HG03280 (cell line): Measurements from ENCODE around the gene SH3BP1.
A peak's percentile ranks its signal among the peaks of the same experiment; 100 is the strongest.
"Not testable (repeated sequence)": the region's sequence is repeated elsewhere in the genome, so short reads cannot be mapped to it uniquely, and the experiment has no call there.

Experiments
- ATAC-seq: cut with Tn5 transposase; IDR thresholded peaks from one replicate; pipeline ENCODE4 v1.9.1; 2021; ENCODE audit warnings: mild to moderate bottlenecking, moderate library complexity; ENCODE audit not compliant: unreplicated experiment

SH3BP1 gene, protein sequence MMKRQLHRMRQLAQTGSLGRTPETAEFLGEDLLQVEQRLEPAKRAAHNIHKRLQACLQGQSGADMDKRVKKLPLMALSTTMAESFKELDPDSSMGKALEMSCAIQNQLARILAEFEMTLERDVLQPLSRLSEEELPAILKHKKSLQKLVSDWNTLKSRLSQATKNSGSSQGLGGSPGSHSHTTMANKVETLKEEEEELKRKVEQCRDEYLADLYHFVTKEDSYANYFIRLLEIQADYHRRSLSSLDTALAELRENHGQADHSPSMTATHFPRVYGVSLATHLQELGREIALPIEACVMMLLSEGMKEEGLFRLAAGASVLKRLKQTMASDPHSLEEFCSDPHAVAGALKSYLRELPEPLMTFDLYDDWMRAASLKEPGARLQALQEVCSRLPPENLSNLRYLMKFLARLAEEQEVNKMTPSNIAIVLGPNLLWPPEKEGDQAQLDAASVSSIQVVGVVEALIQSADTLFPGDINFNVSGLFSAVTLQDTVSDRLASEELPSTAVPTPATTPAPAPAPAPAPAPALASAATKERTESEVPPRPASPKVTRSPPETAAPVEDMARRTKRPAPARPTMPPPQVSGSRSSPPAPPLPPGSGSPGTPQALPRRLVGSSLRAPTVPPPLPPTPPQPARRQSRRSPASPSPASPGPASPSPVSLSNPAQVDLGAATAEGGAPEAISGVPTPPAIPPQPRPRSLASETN

DNA sequence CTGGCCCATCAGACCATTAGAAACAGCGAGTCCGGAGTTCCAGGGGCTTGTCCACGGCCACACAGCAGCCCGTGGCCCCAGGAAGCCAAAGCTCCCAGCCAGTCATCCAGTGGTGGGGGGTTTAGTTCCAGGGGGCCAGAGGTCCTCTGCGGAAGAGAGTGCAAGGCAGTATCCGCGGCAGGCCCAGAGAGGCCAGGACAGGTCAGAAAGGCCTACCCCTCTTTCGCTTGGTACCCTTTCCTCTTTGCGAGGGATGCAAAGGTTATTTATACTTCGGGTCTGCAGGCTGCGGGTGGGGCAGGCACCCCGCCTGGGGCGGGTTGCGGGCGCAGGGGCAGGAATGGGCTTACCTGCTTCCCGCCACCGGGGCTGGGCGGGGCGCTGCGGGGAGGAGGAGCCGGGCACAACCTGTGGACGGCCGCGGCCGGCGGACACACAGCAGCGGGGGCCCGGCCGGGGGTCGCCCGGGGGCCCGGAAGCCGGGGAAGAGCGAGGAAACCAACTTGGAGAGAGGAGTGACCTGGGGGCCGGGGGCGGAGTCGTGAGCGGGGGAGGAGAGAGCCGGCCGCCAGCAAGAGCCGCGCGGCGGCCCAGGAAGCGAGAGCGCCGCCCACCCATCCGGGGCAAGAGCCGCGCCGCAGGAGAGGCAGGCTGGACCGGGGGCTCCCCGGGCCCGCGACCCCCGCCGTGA, at the start of gene SH3BP1:
Gene SH3BP1, plus strand, starts transcription at position 600 of the 691 bp plus-strand sequence. CDS start 119 bp downstream, outside the sequence.
- no peak for ATAC-seq

DNA sequence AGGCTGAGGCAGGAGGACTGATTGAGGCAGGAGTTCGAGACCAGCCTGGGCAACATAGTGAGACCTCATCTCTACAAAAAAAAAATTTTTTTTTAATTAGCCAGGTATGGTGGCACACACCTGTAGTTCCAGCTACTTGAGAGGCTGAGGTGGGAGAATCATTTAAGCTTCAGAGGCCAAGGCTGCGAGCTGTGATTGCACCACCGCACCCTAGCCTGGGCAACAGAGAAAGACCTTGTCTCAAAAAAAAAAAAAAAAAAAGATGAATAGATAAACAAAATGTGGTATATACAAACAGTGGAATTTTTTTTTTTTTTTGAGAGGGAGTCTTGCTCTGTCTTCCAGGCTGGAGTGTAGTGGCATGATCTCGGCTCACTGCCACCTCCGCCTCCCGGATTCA, 48.4 kb upstream of the SH3BP1 start:
- not testable (repeated sequence) for ATAC-seq

DNA sequence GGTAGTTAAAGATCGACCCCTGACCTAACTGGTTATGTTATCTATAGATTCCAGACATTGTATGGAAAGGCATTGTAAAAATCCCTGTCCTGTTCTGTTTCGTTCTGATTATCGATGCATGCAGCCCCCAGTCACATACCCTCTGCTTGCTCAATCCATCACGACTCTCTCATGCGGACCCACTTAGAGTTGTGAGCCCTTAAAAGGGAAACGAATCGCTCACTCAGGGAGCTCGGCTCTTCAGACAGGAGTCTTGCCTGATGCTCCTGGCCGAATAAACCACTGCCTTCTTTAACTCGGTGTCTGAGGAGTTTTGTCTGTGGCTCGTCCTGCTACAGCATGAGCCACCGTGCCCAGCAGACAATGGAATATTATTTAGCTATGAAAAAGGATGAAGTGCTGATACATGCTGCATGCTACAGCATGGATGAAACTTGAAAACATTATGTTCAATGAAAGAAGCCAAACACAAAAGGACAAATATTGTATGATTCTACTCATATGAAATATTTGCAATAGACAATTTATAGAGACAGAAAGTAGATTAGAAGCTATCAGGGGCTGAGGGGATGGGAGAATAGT, 47.6 kb upstream of the SH3BP1 start:
- no peak for ATAC-seq

DNA sequence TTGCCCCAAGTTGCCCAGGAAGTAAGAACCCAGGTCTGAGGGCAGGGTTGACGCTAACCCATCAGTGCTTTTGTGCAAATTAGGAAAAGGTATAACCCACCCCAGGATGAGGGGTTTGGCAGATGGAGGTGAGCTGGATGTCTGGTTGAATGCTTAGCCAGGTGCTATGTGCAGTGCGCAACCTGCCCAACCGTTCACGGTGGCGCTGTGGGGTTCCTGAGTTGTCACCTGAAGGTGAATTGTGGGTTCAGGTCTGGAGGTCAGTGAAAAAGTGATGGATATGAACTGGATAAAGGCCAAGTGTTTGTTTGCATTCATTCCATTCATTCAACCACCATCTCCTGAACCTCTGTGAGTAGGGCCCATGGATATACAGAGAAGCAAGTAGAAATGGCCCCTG, 45.2 kb upstream of the SH3BP1 start:
- no peak for ATAC-seq

DNA sequence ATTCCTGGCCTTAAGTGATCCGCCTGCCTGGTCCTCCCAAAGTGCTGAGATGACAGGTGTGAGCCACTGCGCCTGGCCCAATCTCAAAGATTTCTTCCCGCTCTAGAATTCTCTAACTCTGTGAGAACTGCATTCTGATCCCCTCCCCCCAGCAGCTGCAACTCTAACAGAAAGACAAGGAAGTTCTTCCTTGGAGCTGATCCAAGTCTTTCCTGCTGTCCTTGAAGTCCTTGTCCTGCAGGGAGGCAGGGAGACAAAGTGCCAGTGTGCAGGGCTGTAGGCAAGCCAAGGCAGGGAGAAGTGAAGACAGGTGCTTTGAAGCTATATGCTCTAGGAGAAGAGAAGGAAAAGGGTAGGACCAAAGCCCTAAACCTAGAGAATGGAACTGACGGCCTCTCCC, 40.3 kb upstream of the SH3BP1 start:
- ATAC-seq: no peak

DNA sequence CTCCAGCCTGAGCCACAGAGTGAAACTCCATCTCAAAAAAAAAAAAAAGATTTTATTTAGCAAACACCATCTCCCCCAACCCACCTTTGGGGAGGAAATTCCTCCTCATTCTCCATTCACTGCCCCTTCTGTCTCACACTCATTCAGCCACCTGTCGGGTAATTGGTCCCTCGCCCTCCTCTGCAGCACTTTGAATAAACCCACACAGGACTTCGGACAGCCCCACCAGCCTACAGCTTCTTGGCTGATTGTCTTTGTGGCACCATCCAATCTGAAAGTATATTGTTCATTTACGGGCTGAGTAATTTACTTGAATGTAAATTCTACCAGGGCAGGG, 38.3 kb upstream of the SH3BP1 start:
- ATAC-seq: no peak

DNA sequence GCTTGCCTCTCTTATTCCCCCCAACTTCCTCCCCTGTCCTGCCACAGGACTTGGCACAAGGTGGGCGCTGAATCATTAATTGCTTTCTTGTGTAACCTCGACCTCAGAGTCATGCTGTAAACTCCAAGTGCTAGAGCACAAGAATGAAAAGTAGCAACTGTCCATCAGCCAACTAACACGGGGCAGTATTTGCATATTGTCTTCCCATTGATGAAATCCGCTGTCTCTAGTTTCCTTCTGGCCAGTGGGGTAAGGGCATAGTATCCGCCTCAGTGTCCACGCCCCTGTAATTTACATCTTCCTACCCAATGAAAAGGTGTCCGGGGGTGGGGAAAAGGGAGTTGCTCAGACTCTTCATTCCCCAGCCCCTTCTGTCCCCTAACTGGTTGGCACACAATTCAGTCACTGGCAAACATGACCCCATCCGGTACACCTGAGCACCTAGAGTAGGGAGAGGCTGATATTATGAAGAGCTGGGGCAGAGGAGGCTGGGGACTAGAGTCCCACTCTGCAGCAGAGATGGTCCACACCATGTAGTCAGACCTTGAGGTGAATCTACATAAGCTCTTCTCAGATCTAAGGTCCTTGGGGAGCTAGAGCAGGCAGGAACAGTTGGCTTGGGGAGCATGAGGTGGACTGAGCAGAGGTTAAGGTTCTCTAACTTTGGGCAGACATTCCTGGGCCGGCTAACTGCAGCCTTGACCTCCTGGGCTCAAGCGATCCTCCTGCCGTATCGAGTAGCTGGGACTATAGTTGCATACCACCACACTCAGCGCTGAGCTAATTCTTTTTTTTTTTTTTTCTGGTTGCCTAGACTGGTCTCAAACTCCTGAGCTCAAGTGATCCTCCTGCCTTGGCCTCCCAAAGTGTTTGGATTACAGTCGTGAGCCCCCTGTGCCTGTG, 37.7 kb upstream of the SH3BP1 start:
- ATAC-seq: no peak

DNA sequence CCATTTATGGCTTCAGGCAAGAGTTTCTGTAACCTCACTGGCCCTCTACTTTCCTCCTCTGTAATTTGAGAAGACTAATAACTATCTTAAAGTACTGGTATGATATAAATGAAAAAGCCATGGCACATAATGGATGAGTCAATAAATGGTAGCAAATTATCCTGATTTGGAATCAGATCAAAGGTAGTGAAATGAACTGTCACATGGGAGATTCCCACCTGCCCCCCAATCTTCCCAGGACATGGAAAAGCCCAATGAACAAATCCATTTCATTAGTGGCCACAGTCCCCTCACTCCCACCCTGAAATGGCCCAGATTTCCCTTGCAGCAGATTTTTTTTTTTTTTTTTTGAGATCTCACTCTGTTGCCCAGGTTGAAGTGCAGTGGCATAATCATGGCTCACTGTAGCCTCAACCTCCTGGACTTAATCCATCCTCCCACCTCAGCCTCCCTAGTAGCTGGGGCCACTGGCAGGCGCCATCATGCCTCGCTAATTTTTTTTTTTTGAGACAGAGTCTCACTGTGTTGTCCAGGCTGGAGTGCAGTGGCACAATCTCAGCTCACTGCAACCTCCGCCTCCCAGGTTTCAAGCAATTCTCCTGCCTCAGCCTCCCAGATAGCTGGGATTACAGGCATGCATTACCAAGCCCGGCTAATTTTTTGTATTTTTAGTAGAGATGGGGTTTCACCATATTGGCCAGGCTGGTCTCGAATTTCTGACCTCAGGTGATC, 36.8 kb upstream of the SH3BP1 start:
- ATAC-seq: not testable (repeated sequence)

DNA sequence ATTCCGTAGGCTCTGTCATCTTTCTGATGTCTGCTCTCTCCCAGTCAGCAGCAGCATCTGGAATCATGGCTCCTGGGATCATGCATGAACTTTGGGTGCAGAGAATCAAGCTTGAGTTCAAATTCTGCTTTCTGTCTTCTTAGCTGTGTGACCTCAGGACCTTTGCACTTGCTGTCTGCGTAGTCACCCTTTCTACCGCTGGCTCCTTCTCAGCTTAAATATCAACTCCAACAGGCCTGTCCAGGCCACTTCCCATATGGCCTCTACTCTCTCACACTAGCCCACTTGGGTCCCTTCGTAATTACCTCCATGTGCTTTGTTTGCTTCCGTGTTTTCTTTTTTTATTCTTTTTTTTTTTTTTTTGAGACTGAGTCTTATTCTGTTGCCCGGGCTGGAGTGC, 35.4 kb upstream of the SH3BP1 start:
- no peak for ATAC-seq

DNA sequence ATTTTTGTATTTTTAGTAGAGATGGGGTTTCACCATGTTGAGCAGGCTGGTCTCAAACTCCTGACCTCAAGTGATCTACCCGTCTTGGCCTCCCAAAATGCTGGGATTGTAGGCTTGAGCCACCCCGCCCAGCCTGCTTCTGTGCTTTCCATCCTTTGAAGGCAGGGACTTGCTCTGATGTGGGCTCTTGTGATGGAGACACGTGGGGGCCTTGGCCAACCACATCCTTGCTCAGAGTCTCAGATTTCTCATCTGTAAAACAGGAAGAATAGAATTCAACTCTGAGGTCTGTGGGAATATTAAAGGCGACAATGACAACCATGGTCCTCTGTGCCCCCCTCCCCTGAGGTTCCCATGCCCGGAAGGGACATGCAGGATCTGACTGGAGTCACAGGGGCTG, 34.6 kb upstream of the SH3BP1 start:
- no peak for ATAC-seq

DNA sequence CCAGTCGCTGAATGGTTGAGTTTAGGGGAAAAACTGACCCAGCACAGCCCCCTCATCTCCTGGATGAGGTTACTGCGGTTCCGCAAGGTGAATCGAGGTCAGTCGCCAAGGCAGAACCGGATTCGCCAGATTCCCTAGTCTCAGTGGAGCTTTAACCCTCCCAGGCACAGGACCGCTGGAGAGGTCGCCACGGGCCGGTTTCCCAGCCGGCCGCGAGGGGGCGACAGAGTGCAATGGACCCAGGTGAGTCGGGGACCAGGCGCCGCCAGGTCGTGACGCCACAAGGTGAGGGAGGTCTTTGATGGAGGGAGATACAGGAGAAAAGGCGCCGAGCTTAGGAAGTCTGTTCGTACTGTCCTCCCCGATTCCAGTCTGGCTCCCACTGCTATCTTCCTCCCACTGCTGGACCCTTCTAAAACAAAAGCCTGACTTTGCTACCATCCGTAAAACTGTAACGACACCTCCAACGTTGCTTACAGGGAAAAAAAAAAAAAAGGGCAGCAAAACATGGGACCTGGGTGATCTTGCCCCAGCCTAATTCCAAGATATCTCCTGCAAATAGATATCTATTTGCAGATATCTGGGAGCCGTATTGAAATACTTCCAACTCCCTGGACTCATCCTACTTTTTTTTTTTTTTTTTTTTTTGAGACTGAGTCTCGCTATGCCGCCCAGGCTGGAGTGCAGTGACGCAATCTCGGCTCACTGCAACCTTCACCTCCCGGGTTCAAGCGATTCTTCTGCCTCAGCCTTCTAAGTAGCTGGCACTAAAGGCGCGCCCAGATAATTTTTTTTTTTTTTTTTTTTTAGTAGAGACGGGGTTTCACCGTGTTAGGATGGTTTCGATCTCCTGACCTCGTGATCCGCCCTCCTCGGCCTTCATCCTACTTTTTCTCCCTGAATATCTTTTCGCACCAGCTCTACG, 32.2 kb upstream of the SH3BP1 start:
- no peak for ATAC-seq

DNA sequence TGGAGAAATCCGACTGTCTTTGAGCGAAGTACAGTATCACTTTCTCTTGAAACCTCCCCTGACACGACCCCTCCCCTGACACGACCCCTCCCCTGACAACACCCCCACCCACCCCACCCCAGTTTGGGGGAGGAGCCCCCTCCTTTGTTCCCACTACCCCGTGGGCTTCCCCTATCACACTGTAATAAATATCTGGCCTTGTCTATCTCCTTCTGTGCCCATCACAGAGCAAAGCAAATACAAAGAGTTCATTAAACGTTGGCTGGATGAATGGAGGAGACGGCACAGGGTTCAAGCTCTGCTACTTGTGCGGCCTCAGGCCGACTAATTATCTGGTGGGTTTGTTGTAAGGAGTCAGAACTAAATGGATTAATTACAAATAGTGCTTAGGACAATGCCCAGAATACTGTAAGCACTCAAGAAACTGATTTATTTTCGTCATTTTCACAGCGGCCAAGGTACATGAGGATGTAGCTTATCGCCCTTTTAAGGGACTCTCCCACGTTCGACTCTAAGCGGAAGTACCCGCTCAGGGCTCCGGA, 31.5 kb upstream of the SH3BP1 start:
- ATAC-seq: no peak

DNA sequence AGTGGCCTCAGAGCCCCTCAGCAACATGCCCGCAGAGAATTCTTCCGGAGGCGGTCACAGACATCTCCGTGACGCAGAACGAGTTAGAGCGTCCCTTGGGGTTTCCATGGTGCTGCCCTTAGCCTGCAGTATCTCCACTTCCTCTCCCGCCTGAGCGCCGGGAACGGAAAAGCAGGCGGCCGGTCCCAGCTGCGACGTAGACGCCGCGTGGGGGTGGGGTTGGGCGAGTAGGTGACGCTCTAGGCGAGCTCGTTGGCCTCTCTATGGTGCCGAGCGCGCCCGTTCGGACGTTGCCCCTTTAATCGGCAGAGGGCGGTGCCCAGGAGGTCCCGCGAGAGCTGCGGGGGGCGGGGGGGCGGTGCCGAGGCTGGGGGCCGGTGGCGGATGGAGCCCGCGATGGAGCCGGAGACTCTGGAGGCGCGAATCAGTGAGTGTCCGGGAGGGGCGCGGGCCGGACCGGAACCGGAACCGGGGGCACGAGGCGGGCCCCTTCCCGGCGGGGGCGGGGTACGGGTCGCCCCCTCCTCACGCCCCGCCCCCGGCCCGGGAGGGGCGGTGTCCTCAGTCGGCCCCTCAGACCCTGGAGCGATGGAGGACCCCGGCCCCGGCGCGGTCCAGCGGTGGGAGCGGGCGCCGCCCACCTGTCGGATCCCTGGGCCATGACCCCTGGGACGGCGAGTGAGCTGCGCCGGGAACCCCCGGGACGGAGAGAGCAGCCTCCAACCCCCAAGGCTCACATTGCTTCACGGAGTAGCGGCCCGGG, 30.8 kb upstream of the SH3BP1 start, which contains the start of gene GGA1:
Gene GGA1, plus strand, starts transcription at position 358 of the 763 bp plus-strand sequence. Its CDS starts 27 bp downstream, at position 385.
- peak; percentile 78 for ATAC-seq

DNA sequence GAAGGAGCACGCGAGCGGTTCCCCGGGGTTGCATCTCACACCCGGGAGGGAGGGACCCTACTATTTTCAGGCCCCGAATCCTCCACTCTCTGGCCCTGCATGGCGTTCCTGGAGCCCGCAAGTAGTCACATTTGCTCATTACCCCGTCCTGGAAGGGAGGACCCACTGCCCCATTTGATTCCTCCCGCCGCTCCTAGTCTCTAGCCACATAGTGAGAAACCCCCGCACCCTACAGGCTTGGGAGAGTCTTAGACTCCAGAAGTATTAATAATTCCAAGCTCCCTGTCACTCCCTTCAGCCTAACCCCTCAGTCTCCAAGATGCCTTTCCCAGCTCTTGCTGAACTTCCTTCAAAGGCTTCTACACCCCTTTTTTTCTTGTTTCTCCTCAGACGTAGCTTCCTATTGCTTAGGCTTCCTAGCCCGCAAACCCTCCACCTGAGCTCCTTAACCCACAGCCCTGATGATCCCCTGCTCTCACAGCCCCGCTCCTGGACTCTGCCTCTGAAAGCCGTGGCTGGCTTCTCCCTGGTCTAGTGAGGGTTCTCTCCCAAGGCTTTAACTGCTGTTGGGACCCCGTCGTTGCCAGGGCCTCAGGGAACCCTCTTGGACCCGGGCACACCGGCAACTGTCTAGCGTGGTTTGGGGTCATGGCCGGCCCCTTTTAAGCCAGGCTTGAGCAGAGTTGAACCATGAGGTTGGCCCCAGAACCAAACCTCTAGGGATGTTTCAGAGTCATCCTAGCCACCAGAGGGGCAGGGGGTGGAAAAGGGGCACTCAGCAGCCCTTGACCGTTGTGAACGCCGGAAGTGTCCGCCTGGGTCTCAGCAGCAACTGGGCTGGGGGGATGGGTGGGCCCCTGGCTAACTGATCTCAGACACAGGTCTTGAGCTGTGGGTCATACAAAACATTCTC, 30.0 kb upstream of the SH3BP1 start:
- no peak for ATAC-seq

DNA sequence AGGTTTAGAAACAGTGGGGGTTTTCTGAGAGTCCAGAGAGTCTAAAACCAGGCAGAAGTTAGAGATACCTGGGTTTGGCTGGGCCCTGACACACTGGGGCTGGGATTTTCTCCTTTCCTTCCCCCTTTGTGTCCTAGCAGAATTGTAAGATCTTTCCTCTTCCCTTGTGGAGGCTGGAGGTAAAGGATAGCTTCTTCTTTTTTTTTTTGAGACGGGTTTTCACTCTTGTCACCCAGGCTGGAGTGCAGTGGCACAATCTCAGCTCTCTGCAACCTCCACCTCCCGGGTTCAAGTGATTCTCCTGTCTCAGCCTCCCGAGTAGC, 29.4 kb upstream of the SH3BP1 start:
- not testable (repeated sequence) for ATAC-seq

DNA sequence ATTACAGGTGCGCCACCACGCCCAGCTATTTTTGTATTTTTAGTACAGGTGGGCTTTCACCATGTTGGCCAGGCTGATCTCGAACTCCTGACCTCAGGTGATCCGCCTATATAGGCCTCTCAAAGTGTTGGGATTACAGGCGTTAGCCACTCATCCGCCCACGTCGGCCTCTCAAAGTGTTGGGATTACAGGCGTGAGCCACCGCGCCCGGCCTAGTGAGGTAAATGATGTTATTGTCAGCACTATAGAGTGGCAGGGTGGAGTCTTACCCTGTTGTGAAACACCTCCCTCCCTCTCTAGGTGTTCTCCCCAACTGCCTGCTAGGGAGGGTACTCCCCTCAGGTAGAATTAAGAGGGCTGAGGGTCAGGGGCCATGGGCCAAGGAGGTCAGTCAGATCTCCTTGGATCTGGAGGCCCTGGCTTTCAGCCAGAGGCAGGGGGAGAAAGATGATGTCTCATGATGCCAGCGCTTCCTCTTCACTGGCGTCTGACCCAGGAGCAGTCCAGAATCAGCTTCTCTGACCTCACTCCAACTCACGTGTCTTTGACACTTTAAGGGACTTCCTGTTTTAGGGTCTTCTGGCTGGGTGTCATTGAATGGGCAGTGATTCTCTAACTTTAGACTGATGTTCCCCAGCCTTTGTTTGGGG, 28.9 kb upstream of the SH3BP1 start:
- ATAC-seq: no peak
